ENCODE results near the gene TICAM1.
"Not testable (repeated sequence)": the region's sequence is repeated elsewhere in the genome, so short reads cannot be mapped to it uniquely, and the experiment has no call there.

Gene TICAM1

DNA sequence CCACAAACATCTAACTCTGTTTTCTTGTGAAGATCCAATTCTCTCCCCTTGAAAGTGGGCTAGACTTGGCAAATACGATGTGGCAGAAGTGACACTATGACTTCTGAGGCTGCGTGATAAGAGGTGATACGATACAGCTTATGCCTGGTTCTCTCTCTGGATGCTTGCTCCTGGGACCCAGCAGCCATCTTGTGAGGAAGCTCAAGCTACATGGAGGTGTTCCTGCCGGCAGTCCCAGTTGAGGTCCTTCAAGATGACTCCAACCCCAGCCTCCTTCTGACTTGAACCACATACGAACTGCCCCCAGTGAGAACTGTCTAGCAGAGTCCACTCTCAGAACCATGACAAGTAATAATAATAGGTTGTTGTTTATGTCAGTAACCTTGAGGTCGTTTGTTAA lies 50.7 kb downstream of the TICAM1 start:
- no peak overlapping the region for H3K4me3 ChIP-seq (ENCODE audit: low read depth, low read length)
- TF ChIP-seq, protein P1, sequence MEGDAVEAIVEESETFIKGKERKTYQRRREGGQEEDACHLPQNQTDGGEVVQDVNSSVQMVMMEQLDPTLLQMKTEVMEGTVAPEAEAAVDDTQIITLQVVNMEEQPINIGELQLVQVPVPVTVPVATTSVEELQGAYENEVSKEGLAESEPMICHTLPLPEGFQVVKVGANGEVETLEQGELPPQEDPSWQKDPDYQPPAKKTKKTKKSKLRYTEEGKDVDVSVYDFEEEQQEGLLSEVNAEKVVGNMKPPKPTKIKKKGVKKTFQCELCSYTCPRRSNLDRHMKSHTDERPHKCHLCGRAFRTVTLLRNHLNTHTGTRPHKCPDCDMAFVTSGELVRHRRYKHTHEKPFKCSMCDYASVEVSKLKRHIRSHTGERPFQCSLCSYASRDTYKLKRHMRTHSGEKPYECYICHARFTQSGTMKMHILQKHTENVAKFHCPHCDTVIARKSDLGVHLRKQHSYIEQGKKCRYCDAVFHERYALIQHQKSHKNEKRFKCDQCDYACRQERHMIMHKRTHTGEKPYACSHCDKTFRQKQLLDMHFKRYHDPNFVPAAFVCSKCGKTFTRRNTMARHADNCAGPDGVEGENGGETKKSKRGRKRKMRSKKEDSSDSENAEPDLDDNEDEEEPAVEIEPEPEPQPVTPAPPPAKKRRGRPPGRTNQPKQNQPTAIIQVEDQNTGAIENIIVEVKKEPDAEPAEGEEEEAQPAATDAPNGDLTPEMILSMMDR (IDR thresholded peaks at IDR 0.05; ENCODE audit: low read depth, low read length), result no peak

GRCh38 chr19:4778124-4778523 lies 53.4 kb downstream of the TICAM1 start:
- not testable (repeated sequence) for H3K4me3 ChIP-seq (ENCODE audit: low read depth, low read length)

- TF ChIP-seq, protein P1 (IDR thresholded peaks at IDR 0.05; ENCODE audit: low read depth, low read length), result no peak
- no peak overlapping the region for H3K4me3 ChIP-seq (ENCODE audit: low read depth, low read length)
Measured at GRCh38 chr19:4776436-4777211, 54.9 kb downstream of the TICAM1 start.

DNA sequence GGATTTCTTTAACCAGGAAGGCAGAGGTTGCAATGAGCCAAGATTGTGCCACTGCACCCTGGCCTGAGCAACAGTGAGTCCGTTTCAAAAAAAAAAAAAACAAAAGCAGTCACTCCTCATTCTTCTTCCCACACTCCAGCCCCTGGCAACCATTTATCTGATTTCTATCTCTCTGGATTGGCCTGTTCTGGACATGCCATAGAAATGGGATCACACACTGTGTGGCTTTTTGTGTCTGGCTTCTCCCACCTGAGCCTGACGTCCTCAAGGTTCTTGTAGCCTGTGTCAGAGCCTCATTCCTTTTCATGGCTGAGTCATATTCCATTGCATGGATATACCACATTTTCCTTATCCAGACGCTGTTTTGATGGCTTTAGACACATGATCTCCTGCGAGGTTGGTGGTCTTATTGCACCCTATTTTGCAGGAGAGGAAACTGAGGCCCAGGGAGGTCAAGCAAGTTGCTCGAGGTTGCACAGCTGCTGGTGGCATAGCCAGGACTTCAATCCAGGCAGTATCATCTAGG lies 55.8 kb downstream of the TICAM1 start:
- TF ChIP-seq, protein P1 (IDR thresholded peaks at IDR 0.05; ENCODE audit: low read depth, low read length), result no peak

DNA sequence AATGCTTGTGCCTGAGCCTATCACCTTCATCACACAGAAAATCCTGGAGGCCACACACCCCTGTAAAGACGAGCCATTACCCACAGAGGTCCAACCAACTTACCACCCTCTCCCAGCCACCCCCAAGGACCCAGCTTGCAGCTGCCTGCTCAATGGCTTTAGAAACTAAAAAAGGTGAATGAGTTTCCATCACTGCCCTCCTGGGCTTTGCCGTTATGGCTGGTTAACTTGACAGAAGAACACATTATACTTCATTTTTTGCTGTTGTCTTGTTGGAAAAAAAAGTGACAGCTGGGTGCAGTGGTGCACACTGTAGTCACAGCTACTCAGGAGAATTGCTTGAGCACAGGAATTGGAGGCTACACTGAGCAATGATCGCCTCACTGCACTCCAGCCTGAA lies 57.4 kb downstream of the TICAM1 start:
- TF ChIP-seq, protein P1 (IDR thresholded peaks at IDR 0.05; ENCODE audit: low read depth, low read length), result no peak

More for the DNA sequence above, 55.8 kb downstream of the TICAM1 start:
- no peak overlapping the region for H3K4me3 ChIP-seq (ENCODE audit: low read depth, low read length)

GRCh38 chr19:4773047-4773640 lies 58.4 kb downstream of the TICAM1 start:
- no peak overlapping the region for H3K4me3 ChIP-seq (ENCODE audit: low read depth, low read length)
- TF ChIP-seq, protein P1 (IDR thresholded peaks at IDR 0.05; ENCODE audit: low read depth, low read length), result no peak

More for the DNA sequence above, 57.4 kb downstream of the TICAM1 start:
- no peak overlapping the region for H3K4me3 ChIP-seq (ENCODE audit: low read depth, low read length)

DNA sequence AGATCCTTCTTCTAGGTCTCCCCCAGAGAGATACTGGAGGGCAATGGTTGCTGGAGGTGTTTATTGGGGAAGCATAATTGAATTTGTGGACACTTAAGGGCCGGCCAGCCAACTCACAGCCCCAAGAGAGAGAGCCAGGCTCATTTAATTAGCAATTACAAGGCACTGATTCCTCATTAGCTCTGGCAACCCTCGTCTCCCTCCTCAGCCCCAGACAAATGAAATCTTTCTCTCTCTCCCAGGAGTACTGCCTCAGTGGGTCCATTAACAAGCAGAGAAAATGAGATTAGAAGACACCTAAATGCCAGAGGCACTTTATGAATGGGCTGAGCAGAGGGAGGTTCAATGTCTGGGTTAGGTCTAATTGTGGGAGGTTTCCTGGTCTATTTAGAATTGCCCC lies 58.9 kb downstream of the TICAM1 start:
- TF ChIP-seq, protein P1 (IDR thresholded peaks at IDR 0.05; ENCODE audit: low read depth, low read length), result no peak
- no peak overlapping the region for H3K4me3 ChIP-seq (ENCODE audit: low read depth, low read length)

Measured in WI38 (cell line).